ENCODE results near the gene KCNN4. TPM values are rescaled to one million over a fixed set of nuclear protein-coding genes. Genes with fewer than 3 reads are reported as not detected.
A peak's percentile ranks its signal among the peaks of the same experiment; 100 is the strongest.
"Not testable (repeated sequence)": the region's sequence is repeated elsewhere in the genome, so short reads cannot be mapped to it uniquely, and the experiment has no call there.

The KCNN4 gene
- total RNA-seq = 1 to 10 TPM in 2 of 4 donors, under 1 TPM in 2; 0.29 to 1.7 (median 1.0) TPM

DNA sequence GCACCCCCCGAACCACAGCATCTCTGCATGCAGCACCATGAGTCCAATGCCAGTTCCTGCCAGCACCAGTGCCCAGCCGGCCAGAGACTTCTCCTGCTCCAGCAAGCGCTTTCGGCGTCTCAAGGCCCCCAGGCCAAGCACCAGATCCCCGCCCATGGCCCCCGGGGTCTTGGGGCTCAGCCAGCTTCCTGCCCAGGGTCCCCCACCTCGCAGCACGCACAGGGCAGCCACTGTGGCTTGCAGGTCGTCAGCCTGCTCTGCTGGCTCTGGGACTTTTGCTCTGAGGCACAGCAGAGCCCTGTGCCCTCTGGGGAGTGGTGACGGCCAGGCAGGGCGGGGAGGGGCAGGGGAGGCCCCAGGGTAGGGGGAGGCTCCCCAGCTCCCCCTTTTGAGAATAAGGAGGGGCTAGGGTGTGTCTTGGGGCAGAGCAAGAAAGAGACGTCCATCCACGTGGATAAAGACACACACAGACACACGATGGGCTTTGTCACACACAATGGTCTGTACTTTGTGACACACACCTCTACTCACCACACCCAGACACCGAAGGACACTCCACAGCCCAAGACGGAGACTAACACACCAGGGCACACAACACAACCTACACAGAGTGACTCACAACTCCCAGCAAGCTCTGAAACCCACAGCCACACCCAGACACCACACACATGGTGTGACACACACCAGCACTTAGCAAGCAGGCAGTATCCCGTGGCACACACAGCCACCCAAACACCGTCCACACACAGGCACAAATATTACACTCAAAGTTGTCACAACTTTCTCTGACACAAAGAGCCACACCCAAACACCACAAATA, at the start of gene KCNN4:
KCNN4 (minus strand) TSS at position 268 of the 820 bp plus-strand sequence; CDS start at position 156, 112 bp downstream.
- TF ChIP-seq, protein P1, sequence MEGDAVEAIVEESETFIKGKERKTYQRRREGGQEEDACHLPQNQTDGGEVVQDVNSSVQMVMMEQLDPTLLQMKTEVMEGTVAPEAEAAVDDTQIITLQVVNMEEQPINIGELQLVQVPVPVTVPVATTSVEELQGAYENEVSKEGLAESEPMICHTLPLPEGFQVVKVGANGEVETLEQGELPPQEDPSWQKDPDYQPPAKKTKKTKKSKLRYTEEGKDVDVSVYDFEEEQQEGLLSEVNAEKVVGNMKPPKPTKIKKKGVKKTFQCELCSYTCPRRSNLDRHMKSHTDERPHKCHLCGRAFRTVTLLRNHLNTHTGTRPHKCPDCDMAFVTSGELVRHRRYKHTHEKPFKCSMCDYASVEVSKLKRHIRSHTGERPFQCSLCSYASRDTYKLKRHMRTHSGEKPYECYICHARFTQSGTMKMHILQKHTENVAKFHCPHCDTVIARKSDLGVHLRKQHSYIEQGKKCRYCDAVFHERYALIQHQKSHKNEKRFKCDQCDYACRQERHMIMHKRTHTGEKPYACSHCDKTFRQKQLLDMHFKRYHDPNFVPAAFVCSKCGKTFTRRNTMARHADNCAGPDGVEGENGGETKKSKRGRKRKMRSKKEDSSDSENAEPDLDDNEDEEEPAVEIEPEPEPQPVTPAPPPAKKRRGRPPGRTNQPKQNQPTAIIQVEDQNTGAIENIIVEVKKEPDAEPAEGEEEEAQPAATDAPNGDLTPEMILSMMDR (IDR thresholded peaks at IDR 0.05) = no peak
- no peak for TF ChIP-seq POLR2A (IDR thresholded peaks at IDR 0.05)
- intact Hi-C loops (cut with DNase I) = loop anchor here (5.0 kb wide), 1 partner anchor 34 kb away; no protein-coding TSS in a partner anchor
- no peak within 1 kb of the TSS for H3K27ac ChIP-seq
- no peak within 1 kb of the TSS for H3K4me3 ChIP-seq (replicated peaks in 1 of 3)
- H3K4me1 ChIP-seq = no peaks in the 10 kb centered on the region
- 34 to 40% methylated on average over 9 to 11 of the region's 19 CpGs for WGBS, 2 donors
- no peak for DNase-seq
- H3K27me3 ChIP-seq = no peaks in the 10 kb centered on the region
- H3K9me3 ChIP-seq = no peaks in the 10 kb centered on the region
- no peaks in the 10 kb centered on the region for H3K36me3 ChIP-seq

DNA sequence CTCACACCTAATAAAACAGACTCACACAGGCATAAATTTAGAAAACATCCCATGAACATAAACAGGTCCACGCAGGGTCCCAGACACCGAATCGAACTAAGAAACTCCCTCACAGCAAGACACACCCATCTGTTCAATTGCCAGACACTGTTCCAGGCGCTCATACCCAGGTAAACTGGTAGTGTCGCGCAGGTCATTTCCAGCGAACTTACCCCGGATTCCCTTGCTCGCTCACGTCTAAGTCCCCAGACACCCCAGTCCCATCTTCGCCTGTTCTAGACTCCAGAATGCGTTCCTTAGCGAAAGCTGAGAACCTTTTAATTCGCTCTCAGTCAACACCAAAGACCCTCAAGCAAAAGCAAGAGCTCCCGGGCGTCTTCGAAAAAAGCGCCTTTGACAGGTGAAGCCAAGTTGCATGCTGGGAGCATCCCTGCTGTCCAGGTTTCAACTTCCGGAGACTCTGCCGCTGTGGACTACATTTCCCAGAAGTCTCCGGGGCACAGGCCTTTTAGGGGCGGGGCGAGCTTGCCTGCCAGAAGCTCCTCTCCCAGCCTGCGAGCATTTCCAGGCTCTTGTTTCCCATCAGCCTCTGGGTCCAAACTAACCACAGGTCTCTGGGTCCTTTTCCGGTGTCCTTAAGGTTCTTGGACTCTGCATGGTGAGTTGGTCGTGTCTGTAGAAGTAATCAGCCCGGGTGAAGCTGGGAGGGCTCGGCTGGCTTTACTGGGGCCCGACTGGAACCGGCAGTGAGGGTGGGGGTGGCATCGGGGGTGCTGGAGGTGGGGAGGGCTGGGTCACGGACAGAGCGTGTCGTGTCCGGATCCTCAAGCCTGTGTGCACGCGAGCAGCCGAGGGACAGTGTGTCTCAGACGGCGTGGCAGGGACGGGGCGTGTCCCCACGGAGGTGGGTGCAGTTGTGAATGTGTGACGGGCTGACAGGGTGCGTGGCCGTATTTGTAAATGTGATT, 46.3 kb upstream of the KCNN4 start, which contains the start of gene ZNF283:
ZNF283 (plus strand) TSS at position 535 of the 968 bp plus-strand sequence. CDS start 6,184 bp downstream, outside the sequence.
- Histone ChIP-seq H3K4me1 (peaks cover 7 to 9% of the 10 kb centered on the region in 2 donors), H3K36me3 (peaks cover 19 to 20% of the 10 kb centered on the region in 2 donors), H3K4me3 (replicated peaks in 1 of 3) (peak within 1 kb of the TSS; percentile 58 to 79 (median 59)), H3K9me3 (no peaks in the 10 kb centered on the region), H3K27ac (no peak within 1 kb of the TSS), H3K27me3 (no peaks in the 10 kb centered on the region)
- peak; percentile 93 to 94 for DNase-seq
- WGBS, 2 donors = 10 to 16% methylated on average over 32 to 34 of the region's 46 CpGs
- intact Hi-C loops (cut with DNase I) = no loop called here
- TF ChIP-seq, protein P1 (IDR thresholded peaks at IDR 0.05) = no peak
- TF ChIP-seq POLR2A (IDR thresholded peaks at IDR 0.05) = peak in 1 of 2 donors; percentile 19

DNA sequence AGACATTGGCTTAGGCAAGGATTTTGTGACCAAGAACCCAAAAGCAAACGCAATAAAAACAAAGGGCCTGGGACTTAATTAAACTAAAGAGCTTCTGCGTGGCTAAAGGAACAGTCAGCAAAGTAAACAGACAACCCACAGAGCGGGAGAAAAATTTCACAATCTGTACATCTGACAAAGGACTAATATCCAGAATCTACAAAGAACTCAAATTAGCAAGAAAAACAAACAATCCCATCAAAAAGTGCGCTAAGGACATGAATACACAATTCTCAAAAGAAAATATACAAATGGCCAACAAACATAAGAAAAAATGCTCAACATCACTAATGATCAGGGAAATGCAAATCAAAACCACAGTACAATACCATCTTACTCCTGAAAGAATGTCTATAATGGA, 43.8 kb upstream of the KCNN4 start:
- intact Hi-C loops (cut with DNase I); H3K4me3 ChIP-seq (replicated peaks in 1 of 3); H3K9me3 ChIP-seq; H3K36me3 ChIP-seq; DNase-seq; H3K27ac ChIP-seq; H3K27me3 ChIP-seq: not testable (repeated sequence)
- 61 to 62% methylated on average over 4 of the region's 4 CpGs for WGBS, 2 donors
- H3K4me1 ChIP-seq = peaks cover 7 to 14% of the 10 kb centered on the region in 2 donors

DNA sequence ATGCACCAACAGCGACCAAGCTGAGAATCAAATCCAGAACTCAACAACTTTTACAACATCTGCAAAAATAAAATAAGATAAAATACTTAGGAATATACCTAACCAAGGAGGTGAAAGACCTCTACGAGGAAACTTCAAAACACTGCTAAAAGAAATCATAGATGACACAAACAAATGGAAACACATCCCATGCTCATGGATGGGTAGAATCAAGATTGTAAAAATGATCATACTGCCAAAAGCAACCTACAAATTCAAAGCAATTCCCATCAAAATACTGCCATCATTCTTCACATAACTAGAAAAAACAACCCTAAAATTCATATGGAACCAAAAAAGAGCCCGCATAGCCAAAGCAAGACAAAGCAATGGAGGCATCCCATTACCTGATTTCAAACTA, 43.1 kb upstream of the KCNN4 start:
- H3K36me3 ChIP-seq; H3K27me3 ChIP-seq; H3K4me3 ChIP-seq (replicated peaks in 1 of 3); H3K9me3 ChIP-seq; intact Hi-C loops (cut with DNase I); DNase-seq; H3K27ac ChIP-seq: not testable (repeated sequence)
- WGBS, 2 donors = 83 to 92% methylated on average over 3 of the region's 3 CpGs
- H3K4me1 ChIP-seq = peaks cover 7 to 14% of the 10 kb centered on the region in 2 donors

DNA sequence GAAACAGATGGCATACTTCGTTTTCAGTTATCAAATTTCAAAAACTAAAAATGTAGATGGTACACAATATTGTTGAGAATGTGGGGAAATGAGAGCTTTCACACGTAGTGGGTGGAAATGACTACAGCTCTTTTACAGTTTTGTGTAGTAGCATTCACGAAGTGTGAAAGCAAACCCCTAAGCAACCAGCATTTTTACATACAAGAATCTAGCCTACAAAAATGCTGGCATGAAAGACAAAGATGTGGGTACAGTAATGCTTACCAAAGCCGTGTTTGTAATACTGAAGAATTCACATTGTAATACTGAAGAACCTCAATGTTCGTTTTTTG, 40.1 kb upstream of the KCNN4 start:
- Histone ChIP-seq H3K27ac (no peak overlapping the region), H3K36me3 (no peaks in the 10 kb centered on the region), H3K9me3 (no peaks in the 10 kb centered on the region), H3K27me3 (no peaks in the 10 kb centered on the region), H3K4me1 (peaks cover 0 to 4% of the 10 kb centered on the region in 2 donors), H3K4me3 (replicated peaks in 1 of 3) (peak overlapping the region in 2 of 3 donors; percentile 10 to 23)
- intact Hi-C loops (cut with DNase I) = no loop called here
- no peak for TF ChIP-seq POLR2A (IDR thresholded peaks at IDR 0.05)
- TF ChIP-seq, protein P1 (IDR thresholded peaks at IDR 0.05) = no peak
- DNase-seq = no peak
- 34 to 39% methylated on average over 5 of the region's 5 CpGs for WGBS, 2 donors

Measured in thyroid gland (tissue), 4 donors.